HG02678 (cell line): ENCODE measurements around the gene VPS9D1.
"Not testable (repeated sequence)": the region's sequence is repeated elsewhere in the genome, so short reads cannot be mapped to it uniquely, and the experiment has no call there.

Experiments
- ATAC-seq: cut with Tn5 transposase; IDR thresholded peaks from one replicate; pipeline ENCODE4 v1.9.1; 2021; ENCODE audit warnings: mild to moderate bottlenecking, moderate library complexity; ENCODE audit not compliant: unreplicated experiment

Gene VPS9D1

GRCh38 chr16:89710709-89711564 lies 9.8 kb downstream of the VPS9D1 start:
- ATAC-seq, result no peak

- ATAC-seq, result no peak
These were observed 10.8 kb downstream of the VPS9D1 start for GRCh38 chr16:89709716-89710432.

GRCh38 chr16:89709166-89709565 lies 11.5 kb downstream of the VPS9D1 start:
- ATAC-seq, result no peak

- no peak for ATAC-seq
These were observed 12.2 kb downstream of the VPS9D1 start for GRCh38 chr16:89708481-89708931.

GRCh38 chr16:89707695-89708094 lies 13.0 kb downstream of the VPS9D1 start:
- ATAC-seq, result no peak

- ATAC-seq, result no peak
These were observed 14.0 kb downstream of the VPS9D1 start for GRCh38 chr16:89706518-89707260.

- no peak for ATAC-seq
These were observed 15.7 kb downstream of the VPS9D1 start for GRCh38 chr16:89705006-89705405.

- ATAC-seq, result no peak
These were observed 16.4 kb downstream of the VPS9D1 start for GRCh38 chr16:89704281-89704680.

GRCh38 chr16:89701425-89702406 lies 19.0 kb downstream of the VPS9D1 start, which contains the start of gene SPATA2L:
TSS of gene SPATA2L (minus strand) at chr16:89701705. CDS start at chr16:89701232, 473 bp downstream.
- peak; percentile 72 for ATAC-seq

GRCh38 chr16:89700649-89701424 lies 19.9 kb downstream of the VPS9D1 start:
- no peak for ATAC-seq

- peak; percentile 32 for ATAC-seq
These were observed 20.5 kb downstream of the VPS9D1 start for GRCh38 chr16:89700100-89700648.

GRCh38 chr16:89699629-89700099 lies 21.0 kb downstream of the VPS9D1 start:
- not testable (repeated sequence) for ATAC-seq

- ATAC-seq, result not testable (repeated sequence)
These were observed 22.0 kb downstream of the VPS9D1 start for GRCh38 chr16:89698717-89699116.

GRCh38 chr16:89697616-89698331 lies 22.9 kb downstream of the VPS9D1 start:
- no peak for ATAC-seq

- no peak for ATAC-seq
These were observed 23.5 kb downstream of the VPS9D1 start for GRCh38 chr16:89697161-89697615.

GRCh38 chr16:89696670-89697128 lies 24.0 kb downstream of the VPS9D1 start:
- no peak for ATAC-seq

GRCh38 chr16:89695875-89696669 lies 24.6 kb downstream of the VPS9D1 start:
- ATAC-seq, result no peak
